GM12801 (cell line): ENCODE data around the gene WDR26.

Source experiments
- CTCF ChIP-seq: IDR thresholded peaks from one replicate; pipeline ENCODE4 v1.5.1; 2011; ENCODE audit warnings: control low read depth; ENCODE audit not compliant: insufficient read length; ENCODE audit errors: extremely low read depth

Gene WDR26

GRCh38 chr1:224411766-224412165 lies 22.8 kb downstream of the WDR26 start:
- no peak for TF ChIP-seq CTCF

- no peak for TF ChIP-seq CTCF
Observed at GRCh38 chr1:224408294-224408590, 26.4 kb downstream of the WDR26 start.

GRCh38 chr1:224407571-224408293 lies 26.9 kb downstream of the WDR26 start:
- TF ChIP-seq CTCF = no peak

GRCh38 chr1:224406216-224406615 lies 28.4 kb downstream of the WDR26 start:
- TF ChIP-seq CTCF = no peak

- TF ChIP-seq CTCF = no peak
Observed at GRCh38 chr1:224405604-224405970, 29.0 kb downstream of the WDR26 start.

- no peak for TF ChIP-seq CTCF
Observed at GRCh38 chr1:224404916-224405603, 29.5 kb downstream of the WDR26 start.

- no peak for TF ChIP-seq CTCF
Observed at GRCh38 chr1:224402472-224403036, 32.0 kb downstream of the WDR26 start.
